HG03457 (cell line): ENCODE data around the gene MED16.
"Not testable (repeated sequence)": the region's sequence is repeated elsewhere in the genome, so short reads cannot be mapped to it uniquely, and the experiment has no call there.

Experiments
- ATAC-seq: cut with Tn5 transposase; IDR thresholded peaks from one replicate; pipeline ENCODE4 v1.9.1; 2021; ENCODE audit warnings: moderate number of reproducible peaks; ENCODE audit not compliant: unreplicated experiment

Gene MED16

DNA sequence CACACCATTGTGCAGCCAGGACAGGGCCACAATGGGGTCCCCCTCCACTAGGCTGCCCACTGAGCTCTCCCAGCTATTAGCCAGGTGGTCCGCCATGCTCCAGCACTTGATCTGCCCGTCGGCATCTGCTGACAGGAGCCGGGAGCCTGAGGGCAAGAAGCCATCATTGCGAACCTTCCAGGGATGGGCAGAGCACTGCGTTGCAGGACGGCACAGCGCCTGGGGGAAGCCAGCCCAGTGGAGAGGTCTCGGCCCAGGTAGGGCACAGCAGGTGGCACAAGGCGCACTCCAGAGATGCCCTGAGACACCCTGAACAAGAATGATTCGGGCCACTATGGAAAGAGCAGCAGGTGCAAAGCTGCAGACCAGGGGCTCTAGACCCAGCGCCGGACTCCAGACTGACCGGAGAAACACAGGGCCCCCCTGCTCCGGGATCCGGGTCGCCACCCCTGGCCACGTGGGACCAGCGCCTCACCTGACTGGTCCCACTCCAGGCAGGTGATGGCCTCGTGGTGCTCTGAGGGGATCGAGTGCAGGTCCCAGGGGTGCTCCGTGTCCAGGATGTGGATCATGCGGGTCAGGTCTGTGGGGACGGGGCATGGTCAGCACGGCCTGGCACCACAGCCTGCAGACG lies 3.2 kb downstream of the MED16 start:
- ATAC-seq, result no peak

DNA sequence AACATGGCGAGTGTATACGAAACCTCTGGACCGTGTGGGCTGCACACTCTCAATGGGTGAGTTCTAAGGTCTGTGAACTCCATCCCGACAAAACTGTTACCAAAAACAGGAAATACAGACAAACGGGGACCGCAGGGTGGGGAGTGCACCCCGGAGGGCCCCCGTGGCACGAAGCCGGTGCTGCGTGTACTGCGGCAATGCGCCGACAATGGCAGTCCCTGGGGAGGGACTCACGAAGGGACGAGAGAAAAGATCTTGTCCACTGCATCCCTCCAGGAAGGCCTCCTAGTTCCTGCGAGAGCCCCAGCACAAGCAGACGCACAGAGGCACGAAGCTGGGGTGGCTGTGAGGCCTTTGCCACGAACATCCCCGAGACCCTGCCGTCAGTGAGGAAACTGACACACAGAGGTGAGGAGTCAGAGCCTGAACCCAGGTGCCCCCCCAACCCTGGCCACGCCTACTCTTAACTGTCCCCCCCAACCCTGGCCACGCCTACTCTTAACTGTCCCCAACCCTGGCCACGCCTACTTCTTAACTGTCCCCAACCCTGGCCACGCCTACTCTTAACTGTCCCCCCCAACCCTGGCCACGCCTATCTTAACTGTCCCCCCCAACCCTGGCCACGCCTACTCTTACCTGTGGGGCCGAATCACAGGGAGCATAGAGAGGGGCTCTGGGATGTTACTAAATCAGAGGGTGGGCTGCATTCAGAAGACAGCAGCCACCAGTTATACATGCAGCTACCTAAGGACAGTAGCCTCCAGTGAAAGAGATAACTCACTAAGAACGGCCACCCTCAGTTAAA lies 4.2 kb downstream of the MED16 start:
- no peak for ATAC-seq

DNA sequence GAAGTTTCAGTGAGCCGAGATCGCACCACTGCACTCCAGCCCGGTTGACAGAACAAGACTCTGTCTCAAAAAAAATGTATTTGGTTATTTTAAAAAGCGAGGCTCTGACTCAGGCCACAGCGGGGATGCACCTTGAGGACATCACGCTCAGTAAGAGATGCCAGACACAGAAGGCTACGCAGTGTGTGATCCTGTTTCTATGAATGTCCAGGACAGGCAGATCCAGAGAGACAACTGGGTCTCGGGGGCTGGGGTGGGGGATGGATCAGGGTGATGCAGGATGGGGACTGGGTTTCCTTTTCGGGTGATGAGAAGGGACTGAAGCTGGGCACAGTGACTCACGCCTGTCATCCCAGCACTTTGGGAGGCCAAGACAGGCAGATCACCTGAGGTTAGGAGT lies 5.4 kb downstream of the MED16 start:
- no peak for ATAC-seq

DNA sequence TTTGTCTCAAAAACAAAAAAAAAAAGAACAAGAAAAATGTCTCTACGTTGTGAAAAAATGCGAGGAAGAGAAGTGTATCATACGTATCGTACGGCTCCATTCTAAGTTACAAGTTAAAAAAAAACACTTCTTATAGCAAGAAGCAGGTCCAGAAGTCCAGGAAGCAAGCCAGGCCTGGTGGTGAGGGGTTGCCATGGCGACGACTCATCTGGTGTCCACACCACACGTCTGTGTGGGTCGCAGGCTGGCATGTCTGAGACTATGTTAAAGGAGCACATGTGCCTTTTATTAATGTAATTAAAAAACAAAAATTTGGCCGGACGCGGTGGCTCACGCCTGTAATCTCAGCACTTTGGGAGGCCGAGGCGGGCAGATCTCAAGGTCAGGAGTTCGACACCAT lies 5.9 kb downstream of the MED16 start:
- ATAC-seq, result no peak

DNA sequence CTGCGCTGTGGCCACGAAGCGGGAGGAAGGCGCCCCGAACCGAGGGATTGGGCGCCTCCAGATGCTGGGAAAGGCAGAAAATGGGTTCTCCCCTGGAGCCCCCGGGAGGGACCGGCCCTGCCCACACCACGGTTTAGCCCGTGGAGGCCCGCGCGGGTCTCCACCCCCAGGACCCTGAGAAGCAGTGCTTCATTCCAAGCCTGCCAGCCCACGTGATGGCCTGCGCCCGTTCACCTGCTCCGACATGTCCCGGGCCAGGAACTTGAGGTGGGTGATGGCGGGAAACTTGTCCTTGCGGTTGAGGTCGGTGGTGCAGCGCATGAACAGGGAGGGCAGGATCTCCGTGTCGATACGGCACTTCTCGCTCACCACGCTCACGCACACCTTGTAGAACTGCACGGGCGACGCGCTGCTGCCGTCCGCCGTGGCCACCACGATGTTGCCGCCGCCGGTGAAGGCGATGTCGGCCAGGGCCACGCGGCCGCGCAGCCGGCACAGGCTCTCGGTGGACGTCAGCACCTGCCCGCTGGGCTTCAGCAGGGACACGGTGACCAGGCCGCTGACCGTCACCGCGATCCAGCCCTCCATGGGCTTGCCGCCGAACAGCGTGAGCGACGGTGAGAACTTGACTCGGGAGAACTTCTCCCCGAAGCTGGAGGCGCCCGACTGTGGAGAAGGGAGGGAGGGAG lies 7.3 kb downstream of the MED16 start:
- ATAC-seq, result no peak

DNA sequence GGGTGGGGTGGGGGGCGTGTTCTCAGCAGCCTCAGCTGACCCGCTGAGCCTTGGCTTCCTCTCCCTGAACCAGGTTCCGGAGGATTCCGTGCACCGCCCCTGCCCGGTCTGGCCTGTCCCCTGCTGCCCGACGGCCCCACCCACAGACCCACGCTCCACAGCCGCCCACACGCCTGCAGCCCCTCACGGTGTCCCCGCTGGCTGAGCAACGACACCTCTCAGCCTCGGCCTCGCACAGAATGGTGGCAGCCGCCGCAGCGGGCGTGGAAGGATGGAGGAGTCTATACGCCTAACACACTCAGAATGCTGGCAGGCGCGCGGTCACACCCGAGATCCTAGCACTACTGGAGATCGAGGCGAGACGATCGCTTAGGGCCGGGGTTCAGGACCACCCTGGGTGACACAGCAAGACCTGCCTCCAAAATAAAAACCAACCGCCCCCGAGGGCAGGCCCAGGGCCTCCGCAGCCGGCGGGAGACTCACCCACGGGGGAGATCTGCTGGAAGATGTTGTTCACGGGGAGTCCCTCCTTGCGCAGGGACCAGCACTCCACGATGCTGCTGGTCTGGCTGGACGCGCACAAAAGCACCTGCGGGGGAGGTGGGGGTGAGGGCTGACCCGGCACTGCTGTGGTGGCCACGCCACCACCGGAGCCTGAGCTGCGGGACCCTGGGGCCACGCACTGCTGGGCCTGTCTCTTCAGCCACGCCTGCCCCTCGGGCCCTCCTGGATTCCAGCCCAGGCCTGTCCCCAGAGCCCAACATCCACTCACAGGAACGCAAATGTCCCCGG lies 8.4 kb downstream of the MED16 start:
- ATAC-seq, result no peak

DNA sequence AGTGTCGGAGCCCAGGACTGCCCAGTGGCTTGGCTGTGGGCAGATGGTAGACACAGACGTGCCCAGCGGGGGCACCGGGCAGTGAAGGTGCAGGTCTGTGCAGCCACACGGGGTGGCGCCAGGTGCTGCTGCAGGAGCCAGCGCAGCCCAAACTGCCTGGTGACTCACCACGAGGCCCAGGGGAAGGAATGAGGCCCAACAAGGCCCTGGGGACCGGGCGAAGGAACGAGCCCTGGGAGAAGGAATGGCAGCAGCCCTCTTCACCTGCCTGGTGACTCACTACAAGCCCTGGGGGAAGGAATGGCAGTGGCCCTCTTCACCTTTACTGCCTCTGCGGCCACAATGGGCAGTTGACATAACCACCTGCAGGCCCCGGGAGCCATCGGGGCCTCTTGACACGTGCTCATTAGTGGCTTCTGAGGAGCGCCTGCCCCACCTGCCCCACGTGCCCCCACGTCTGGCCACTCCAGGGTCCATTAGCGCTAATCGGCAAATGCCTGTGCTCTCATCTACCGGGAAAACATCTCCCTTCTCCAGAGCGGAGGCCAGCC lies 9.3 kb downstream of the MED16 start:
- no peak for ATAC-seq

DNA sequence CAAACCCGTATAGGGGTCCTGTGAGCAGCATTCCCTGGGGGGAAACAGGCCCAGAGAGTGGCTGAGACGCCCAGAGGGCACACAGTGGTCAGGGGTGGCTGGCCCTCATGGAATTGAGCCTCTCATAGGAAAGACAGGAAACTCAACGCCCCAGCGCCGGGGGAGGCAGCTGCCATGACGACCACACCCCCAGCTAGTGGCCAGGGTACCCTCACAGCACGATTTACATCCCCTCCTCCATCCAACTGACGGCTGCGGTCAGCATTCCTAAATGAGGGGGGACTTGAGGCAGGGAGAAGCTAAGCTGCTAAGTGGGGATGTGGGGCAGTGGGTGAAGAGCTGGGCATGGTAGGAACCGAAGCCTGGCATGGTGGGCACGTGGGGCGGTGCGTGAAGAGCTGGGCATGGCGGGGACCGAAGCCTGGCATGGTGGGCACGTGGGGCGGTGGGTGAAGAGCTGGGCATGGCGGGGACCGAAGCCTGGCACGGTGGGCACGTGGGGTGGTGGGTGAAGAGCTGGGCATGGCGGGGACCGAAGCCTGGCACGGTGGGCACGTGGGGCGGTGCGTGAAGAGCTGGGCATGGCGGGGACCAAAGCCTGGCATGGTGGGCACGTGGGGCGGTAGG lies 10.0 kb downstream of the MED16 start:
- ATAC-seq, result no peak

DNA sequence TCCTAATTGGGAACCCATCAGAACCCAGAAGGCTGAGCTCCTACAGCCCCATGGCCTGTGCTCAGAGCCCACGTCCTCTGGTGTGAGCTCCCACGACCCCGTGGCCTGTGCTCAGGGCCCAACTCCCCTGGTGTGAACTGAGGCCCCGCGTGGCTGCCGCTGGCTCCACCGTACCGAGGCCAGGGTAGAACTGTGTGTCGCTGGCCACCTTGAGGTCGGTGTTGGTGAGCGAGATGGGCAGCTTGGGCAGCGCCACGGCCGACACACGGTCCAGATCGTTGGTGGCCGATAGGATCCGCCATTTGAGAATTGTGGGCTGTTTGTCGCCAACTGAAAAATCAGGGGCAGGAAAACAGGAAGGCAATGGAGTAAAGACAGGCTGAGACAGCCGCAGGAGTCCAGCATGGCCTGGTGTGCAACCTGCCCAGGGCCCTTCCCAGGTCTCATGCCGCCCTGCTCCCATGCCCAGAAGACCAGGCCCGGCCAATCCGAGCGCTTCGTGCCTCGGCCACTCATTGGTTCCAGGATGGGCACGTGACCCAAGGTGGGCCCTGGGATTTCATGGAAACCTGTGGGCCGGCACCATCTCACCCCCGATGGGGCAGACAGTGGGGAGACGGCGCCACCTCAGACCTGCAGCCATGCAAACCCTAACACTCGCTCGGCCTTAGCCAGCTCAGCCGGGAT lies 11.5 kb downstream of the MED16 start:
- no peak for ATAC-seq

DNA sequence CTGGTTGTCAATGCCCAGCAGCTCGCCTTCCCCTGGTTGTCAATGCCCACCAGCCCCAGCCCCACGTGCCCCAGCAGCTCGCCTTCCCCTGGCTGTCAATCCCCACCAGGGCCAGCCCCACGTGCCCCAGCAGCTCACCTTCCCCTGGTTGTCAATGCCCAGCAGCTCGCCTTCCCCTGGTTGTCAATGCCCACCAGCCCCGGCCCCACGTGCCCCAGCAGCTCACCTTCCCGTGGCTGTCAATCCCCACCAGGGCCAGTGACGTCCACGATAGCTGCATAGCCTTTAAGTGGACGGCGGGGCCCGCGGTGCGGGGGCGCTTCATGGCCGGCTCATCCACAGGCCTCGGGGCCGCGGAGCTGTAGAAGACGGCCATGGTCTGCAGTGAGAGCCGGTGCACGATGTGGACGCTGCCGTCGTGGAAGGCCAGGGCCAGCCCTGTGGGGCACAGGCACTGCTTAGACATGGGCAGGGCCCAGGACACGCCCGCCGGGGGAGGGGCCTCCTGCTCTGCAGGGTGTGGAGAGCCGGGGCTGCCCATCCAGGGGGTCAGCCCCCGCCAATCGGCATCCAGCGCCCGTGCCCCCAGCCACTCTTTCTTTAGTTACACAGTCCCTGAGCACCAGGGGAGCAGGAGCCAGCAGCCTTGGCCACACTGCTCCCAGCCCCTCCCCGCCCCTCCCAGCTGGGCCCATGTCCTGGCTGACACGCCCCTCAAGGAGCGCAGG lies 13.1 kb downstream of the MED16 start:
- ATAC-seq, result no peak

DNA sequence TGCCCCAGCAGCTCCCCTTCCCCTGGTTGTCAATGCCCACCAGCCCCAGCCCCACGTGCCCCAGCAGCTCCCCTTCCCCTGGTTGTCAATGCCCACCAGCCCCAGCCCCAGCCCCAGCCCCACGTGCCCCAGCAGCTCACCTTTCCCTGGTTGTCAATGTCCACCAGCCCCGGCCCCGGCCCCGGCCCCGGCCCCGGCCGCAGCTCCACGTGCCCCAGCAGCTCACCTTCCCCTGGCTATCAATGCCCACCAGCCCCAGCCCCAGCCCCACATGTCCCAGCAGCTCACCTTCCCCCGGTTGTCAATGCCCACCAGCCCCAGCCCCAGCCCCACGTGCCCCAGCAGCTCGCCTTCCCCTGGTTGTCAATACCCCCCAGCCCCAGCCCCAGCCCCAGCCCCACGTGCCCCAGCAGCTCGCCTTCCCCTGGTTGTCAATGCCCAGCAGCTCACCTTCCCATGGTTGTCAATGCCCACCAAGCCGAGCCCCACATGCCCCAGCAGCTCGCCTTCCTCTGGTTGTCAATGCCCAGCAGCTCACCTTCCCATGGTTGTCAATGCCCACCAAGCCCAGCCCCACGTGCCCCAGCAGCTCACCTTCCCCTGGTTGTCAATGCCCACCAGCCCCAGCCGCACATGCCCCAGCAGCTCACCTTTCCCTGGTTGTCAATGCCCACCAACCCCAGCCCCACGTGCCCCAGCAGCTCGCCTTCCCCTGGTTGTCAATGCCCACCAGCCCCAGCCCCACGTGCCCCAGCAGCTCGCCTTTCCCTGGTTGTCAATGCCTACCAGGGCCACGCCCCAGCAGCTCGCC lies 14.0 kb downstream of the MED16 start:
- ATAC-seq, result not testable (repeated sequence)

DNA sequence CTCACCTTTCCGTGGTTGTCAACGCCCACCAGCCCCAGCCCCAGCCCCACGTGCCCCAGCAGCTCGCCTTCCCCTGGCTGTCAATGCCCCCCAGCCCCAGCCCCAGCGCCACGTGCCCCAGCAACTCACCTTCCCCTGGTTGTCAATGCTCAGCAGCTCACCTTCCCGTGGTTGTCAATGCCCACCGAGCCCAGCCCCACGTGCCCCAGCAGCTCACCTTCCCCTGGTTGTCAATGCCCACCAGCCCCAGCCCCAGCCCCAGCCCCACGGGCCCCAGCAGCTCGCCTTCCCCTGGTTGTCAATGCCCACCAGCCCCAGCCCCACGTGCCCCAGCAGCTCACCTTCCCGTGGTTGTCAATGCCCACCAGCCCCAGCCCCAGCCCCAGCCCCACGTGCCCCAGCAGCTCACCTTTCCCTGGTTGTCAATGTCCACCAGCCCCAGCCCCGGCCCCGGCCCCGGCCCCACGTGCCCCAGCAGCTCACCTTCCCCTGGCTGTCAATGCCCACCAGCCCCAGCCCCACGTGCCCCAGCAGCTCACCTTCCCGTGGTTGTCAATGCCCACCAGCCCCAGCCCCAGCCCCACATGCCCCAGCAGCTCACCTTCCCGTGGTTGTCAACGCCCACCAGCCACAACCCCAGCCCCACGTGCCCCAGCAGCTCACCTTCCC lies 14.9 kb downstream of the MED16 start:
- ATAC-seq, result not testable (repeated sequence)

DNA sequence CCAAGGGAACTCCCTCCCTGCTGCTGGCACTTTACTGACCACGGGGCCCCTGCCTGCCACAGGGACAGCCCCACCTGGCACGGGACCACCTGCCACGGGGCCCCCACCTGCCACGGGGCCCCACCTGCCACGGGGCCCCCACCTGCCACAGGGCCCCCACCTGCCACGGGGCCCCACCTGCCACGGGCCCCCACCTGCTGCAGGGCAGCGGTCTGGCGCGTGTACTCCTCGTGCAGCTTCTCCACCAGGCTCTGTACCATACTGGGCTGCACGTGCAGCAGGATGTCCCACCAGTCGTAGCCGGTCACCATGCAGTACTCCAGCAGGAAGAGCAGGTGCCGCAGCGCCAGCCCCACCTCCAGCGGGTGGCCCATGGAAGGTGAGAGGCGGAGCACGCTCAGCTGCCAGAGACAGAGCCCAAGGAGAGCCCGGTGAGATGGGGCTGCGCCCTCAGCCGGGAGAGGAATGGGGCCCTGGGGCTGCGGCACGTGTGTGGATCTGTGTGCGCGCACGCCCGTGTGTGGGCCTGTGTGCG lies 16.1 kb downstream of the MED16 start:
- ATAC-seq, result no peak

DNA sequence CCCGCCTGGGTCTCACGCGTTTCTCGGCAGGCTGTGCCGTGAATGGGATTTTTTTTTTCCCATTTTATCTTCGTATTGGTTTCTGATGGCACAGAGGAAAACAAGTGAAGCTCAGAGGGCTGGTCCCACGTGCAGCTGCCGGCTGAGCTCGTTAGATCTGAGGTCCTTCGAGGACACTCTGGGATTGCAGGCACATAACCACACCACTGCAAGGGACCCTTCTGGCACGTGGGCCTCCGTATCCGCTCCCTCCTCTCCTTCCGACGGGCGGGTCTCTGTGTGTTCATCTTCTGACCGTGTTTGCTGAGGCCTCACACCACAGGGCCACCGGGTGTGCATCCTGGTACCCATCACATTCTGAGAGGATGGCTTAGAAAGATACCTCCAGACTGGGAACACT lies 16.9 kb downstream of the MED16 start:
- ATAC-seq, result no peak

DNA sequence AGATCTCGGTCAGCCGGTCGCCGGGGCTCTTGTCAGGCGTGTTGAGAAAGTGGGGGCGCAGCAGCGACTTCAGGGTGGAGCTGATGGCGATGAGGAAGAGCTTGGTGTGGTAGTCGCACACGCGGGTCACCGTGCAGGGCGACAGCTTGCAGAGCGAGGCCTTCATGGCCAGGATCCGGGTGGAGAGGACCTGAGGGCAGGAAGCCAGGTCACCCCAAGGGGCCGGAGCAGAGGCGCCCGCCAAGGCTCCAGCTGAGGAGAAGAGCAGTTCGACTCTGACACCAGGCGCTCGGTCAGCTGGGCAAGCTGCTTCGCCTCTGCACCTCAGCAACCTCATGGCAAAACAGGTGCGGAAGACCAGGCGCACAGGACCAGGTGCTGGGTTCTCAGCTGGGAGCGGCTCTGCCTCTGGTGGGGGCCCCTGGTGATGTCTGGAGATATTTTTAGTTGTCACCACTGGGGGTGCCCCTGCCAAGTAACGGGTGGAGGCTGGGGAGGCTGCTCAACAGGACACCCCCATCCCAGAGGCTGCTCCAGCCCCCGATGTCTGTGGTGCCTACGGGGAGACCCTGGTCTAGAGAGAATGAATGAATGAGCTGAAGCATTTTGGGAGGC lies 17.6 kb downstream of the MED16 start:
- ATAC-seq, result no peak

DNA sequence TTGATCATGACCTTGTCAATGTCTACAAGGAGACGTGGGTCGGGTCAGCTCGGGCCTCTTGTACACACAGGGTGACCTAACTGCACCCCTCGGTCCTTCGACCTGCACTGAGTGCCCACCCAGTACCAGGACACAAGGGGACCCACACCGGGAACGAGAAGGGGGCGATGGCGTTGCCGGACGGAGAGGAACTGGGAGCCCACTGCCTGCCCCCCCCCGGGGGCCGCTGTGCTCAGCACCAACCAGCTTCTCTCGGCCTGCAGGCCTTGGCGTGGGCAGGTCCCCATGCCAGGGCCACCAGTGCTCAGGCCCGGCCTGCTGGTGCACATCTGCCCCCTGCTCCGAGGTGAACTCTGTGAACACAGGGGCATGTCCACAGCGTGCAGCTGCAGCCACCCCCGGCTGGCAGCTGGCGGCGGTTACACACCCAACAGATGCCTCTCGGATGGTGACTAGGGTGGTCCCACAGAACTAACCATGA lies 19.4 kb downstream of the MED16 start:
- no peak for ATAC-seq

DNA sequence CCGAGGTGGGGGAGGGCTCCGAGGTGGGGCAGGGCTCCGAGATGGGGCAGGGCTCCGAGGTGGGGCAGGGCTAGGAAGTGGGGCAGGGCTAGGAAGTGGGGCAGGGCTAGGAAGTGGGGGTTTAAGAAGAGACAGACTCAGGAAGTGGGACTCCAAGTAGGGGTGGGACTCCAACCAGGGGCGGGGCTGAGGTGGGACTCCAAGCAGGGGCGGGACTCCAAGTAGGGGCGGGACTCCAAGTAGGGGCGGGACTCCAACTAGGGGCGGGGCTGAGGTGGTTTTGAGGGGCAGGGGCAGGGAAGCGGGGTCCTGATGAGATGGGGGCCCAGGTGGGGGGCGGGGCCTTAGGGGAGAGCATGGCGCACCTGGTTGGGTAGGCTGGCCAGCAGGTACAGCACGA lies 19.9 kb downstream of the MED16 start:
- ATAC-seq, result no peak
